Activated naive CD8-positive, alpha-beta T cell treated with anti-CD3 and anti-CD28 coated beads, Interleukin-2, amount 50 U/mL, for 24 hours (primary cell): ENCODE data around the gene PSME1.

ENCODE experiments used
- ATAC-seq: fragments of 150-1000 bp; cut with Tn5 transposase; one replicate; pipeline ENCODE4 v1.10.0; 2021
- DNase-seq: peaks from one replicate; pipeline ENCODE4 v3.0.0; 2021
- H3K27ac Mint-ChIP-seq: one replicate; pipeline ENCODE4 v1.8.0; 2021; ENCODE audit warnings: mild to moderate bottlenecking, mixed read lengths
- H3K27me3 Mint-ChIP-seq: one replicate; pipeline ENCODE4 v1.8.0; 2021; ENCODE audit warnings: mixed read lengths
- H3K36me3 Mint-ChIP-seq: one replicate; pipeline ENCODE4 v1.8.0; 2021; ENCODE audit warnings: low read depth, mixed read lengths
- H3K4me1 Mint-ChIP-seq: one replicate; pipeline ENCODE4 v1.8.0; 2021; ENCODE audit warnings: mixed read lengths
- H3K4me3 Mint-ChIP-seq: one replicate; pipeline ENCODE4 v1.8.0; 2021; ENCODE audit warnings: mild to moderate bottlenecking, moderate library complexity, mixed read lengths
- H3K9me3 Mint-ChIP-seq: one replicate; pipeline ENCODE4 v1.8.0; 2021; ENCODE audit warnings: mixed read lengths

The PSME1 gene

DNA sequence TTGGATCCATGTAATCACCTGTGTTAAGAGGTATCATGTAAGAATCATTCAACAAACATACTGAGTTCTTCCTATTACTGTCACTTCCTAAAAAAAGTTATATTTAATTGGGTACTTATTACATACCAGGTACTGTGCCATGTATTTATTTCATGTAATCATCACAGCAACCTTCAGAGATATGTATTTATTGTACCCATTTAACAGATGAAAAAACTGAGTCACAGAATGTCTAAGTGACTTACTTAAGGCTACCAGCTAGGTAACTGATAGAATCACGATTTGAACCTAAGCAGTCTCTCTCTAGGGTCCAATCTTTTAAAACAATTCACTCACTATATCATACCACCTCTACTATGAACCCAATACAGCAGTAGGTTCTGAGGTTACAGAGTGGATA is 8.5 kb downstream of the PSME1 start:
- Mint-ChIP-seq H3K4me1 (peaks cover 69% of the 10 kb centered on the region), H3K27me3 (peaks cover 2% of the 10 kb centered on the region), H3K36me3 (peaks cover 60% of the 10 kb centered on the region), H3K4me3 (peak overlapping the region; percentile 95), H3K9me3 (no peaks in the 10 kb centered on the region), H3K27ac (peak overlapping the region; percentile 99)
- DNase-seq (no peak), ATAC-seq (no peak)

DNA sequence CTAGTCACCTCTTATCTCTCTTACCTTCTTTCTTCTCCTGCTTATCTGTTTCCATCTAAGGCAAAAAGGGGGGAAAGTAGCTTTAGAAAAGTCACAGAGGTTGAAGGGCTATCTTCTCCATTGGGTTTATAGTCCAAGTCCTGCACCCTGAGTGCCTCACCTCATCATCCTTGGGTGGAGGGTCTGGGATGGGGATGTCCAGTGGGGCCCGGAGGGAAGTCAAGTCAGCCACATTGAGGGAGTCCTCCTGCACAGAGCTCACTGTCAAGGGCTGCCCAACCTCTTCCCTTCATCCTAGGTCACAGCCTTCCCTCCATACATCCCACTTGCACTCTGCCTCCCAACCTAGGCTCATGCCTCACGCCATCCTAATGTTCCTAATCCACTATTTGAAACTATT is 9.2 kb downstream of the PSME1 start:
- H3K4me1 Mint-ChIP-seq, result peaks cover 68% of the 10 kb centered on the region
- peak overlapping the region; percentile 95 for H3K4me3 Mint-ChIP-seq
- no peak for ATAC-seq
- H3K27ac Mint-ChIP-seq, result peak overlapping the region; percentile 99
- no peak for DNase-seq
- peaks cover 2% of the 10 kb centered on the region for H3K27me3 Mint-ChIP-seq
- peaks cover 59% of the 10 kb centered on the region for H3K36me3 Mint-ChIP-seq
- H3K9me3 Mint-ChIP-seq, result no peaks in the 10 kb centered on the region

DNA sequence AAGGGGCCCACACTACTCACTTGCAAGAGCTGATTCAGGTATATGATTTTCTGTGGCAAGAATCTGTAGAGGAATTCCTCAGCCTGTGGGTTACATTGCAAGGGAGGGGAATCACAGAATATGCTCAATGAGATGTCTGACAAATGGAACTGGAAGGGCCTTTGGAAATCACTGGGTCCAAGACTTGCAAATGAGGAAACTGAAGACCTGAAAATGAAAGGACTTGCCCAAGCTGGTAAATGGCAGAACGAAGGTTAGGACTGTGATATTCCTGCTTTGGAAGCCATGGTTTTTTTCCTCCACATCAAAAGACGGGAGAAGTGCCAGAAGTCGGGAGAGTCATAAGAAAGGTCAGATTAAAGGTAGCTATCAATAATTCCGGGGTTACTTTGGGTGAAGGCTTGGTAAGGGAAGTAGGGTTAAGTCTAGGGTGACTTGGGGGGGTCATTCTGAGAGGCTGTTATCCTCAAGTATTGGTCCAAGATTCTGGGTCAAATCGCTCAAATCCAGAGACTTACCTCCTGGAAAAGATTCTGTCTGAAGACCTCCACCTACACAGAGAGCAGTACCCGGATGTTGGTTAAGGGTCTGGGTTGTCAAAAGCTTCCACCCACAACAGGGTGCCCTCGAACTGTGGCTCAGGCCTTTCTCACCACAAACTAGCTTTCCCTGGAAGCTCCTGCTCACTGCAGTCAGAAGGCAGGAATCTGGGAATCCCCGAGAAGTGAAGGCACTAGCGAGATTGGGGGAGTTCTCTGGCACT is 9.9 kb downstream of the PSME1 start:
- ATAC-seq, result no peak
- Mint-ChIP-seq H3K4me3 (peak overlapping the region; percentile 95), H3K4me1 (peaks cover 68% of the 10 kb centered on the region), H3K27me3 (peaks cover 2% of the 10 kb centered on the region), H3K27ac (peak overlapping the region; percentile 99), H3K36me3 (peaks cover 60% of the 10 kb centered on the region), H3K9me3 (no peaks in the 10 kb centered on the region)
- DNase-seq, result no peak

DNA sequence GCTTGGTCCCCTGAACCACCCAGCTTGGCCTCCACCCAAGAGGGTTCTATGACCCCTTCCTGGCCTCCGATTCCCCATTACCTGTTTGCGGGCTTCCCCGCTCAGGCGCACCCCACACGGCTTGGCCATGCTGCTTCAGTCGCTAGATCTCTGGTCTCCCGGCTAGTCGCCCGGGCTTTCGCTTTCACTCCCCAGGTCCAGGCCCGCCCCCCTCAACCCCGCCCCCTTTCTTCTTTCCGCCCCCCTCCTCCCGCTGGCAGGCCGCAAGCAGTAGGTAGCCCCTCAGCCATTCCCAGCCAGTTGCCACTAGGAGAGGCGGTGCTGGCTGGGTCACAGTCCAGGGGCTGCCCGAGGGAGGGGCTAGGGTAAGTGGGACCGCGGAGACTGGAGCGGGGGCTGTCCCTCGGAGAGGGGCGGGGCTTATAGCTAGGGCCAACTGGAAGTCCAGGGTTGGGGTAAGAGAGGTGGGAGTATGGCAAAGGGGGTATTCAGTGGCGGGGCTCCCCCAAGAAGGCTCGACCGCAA is 10.5 kb downstream of the PSME1 start, which contains the start of gene PSME2:
Gene PSME2, minus strand, starts transcription at position 158 of the 525 bp plus-strand sequence. Its CDS starts 29 bp downstream, at position 129.
- DNase-seq (peak; percentile 95), ATAC-seq (peak; percentile 81)
- H3K36me3 Mint-ChIP-seq, result peaks cover 61% of the 10 kb centered on the region
- peak within 1 kb of the TSS; percentile 95 for H3K4me3 Mint-ChIP-seq
- peaks cover under 1% of the 10 kb centered on the region for H3K27me3 Mint-ChIP-seq
- peak within 1 kb of the TSS; percentile 99 for H3K27ac Mint-ChIP-seq
- no peaks in the 10 kb centered on the region for H3K9me3 Mint-ChIP-seq
- H3K4me1 Mint-ChIP-seq, result peaks cover 65% of the 10 kb centered on the region

DNA sequence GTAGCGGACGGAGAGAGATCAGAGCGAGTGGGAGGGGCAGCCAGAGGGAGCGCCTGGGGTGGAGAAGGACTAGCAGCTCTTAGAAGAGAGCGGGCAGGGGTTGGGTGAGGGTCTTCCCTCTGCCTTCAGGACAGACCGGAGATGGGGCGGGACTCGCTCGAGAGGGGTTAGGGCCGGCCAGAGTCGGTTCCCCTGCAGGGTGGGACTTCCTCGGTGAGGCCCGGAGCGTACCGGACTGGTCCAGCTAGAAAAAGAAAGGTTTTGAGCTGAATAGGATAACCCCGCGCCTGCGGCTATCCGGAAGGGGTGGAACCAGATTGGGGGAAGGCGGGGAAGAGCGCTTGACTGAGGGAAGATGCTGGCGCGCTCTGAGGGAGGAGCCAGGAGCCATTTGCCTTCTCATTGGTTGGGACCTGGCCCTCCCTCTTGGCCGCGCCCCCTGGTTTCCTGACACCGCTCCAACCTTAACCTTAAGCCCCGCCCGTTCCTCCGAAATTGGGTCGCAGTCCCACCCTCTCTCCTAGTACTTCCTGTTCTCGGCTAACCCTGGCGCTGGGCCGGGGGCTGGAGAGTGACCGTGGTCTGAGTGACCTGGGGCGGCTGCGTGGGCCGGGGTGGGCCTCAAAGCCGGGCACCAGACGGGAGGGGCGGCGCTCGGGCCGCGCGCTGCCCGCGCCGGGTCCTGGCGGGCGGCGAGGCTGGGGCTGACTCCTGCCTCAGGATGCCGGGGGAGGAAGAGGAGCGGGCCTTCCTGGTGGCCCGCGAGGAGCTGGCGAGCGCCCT is 11.2 kb downstream of the PSME1 start, which contains the start of gene RNF31:
Gene RNF31, plus strand, starts transcription at position 521 of the 783 bp plus-strand sequence. Its CDS starts 201 bp downstream, at position 722.
- DNase-seq (peak; percentile 99), ATAC-seq (peak; percentile 87)
- Mint-ChIP-seq H3K4me3 (peak within 1 kb of the TSS; percentile 95), H3K4me1 (peaks cover 59% of the 10 kb centered on the region), H3K36me3 (peaks cover 61% of the 10 kb centered on the region), H3K27me3 (no peaks in the 10 kb centered on the region), H3K9me3 (no peaks in the 10 kb centered on the region), H3K27ac (peak within 1 kb of the TSS; percentile 99)

DNA sequence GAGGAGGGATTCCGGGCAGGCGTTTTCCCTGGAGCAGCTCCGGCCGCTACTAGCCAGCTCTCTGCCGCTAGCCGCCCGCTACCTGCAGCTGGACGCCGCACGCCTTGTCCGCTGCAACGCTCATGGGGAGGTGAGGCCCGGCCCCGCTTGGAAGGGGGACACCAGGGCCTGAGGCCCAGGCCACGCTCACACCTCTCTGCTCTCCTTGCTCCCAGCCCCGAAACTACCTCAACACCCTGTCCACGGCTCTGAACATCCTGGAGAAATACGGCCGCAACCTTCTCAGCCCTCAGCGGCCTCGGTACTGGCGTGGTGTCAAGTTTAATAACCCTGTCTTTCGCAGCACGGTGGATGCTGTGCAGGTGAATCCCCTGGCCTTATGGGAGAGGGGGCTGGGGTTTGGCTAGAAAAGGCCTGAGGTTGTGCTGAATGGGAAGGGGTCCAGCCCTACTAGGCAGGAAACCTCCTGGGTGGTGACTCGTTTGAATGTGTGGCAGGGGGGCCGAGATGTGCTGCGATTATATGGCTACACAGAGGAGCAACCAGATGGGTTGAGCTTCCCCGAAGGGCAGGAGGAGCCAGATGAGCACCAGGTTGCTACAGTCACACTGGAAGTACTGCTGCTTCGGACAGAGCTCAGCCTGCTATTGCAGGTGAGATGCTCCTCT is 11.9 kb downstream of the PSME1 start:
- DNase-seq (no peak), ATAC-seq (no peak)
- Mint-ChIP-seq H3K27ac (peak overlapping the region; percentile 85), H3K4me1 (peaks cover 55% of the 10 kb centered on the region), H3K4me3 (peak overlapping the region; percentile 95), H3K36me3 (peaks cover 58% of the 10 kb centered on the region), H3K9me3 (no peaks in the 10 kb centered on the region), H3K27me3 (no peaks in the 10 kb centered on the region)

DNA sequence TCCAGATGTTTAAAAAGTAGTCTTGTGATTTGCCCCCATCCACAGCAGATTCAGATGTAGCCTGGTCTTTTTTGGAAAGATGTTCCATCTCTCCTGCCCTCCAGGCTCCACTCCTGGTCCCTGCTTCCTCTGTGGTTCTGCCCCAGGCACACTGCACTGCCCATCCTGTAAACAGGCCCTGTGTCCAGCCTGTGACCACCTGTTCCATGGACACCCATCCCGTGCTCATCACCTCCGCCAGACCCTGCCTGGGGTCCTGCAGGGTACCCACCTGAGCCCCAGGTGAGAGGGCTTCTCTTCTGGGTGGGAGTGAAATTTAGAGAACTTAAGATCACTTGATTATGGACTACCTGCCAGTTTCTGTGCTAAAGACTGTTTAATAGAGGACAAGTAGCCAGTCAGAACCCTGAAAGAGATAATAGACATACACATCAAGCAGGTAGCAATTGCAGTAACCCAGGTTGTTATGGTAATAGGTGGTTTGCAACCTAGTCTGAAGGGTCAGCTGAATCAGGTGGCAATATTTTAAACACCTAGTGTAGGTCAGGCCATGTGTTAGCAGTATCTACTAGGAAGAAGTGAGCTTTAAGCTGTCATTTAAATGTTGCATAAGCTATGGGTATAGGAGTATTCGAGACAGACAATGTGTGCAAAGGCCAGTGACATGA is 13.4 kb downstream of the PSME1 start:
- H3K27me3 Mint-ChIP-seq, result no peaks in the 10 kb centered on the region

DNA sequence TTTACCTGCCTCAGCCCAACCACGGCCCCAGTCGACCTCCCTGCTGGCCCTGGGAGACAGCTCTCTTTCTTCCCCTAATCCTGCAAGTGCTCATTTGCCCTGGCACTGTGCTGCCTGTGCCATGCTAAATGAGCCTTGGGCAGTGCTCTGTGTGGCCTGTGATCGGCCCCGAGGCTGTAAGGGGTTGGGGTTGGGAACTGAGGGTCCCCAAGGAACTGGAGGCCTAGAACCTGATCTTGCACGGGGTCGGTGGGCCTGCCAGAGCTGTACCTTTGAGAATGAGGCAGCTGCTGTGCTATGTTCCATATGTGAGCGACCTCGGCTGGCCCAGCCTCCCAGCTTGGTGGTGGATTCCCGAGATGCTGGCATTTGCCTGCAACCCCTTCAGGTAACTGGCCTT is 14.1 kb downstream of the PSME1 start:
- Mint-ChIP-seq H3K36me3 (peaks cover 43% of the 10 kb centered on the region), H3K9me3 (no peaks in the 10 kb centered on the region), H3K27me3 (no peaks in the 10 kb centered on the region), H3K4me1 (peaks cover 34% of the 10 kb centered on the region), H3K27ac (no peak overlapping the region), H3K4me3 (no peak overlapping the region)
- ATAC-seq, result no peak
- no peak for DNase-seq

More for the DNA sequence above, 13.4 kb downstream of the PSME1 start:
- Mint-ChIP-seq H3K4me3 (peak overlapping the region; percentile 95), H3K27ac (peak overlapping the region; percentile 35), H3K4me1 (peaks cover 41% of the 10 kb centered on the region), H3K36me3 (peaks cover 47% of the 10 kb centered on the region), H3K9me3 (no peaks in the 10 kb centered on the region)
- DNase-seq, result no peak
- no peak for ATAC-seq

DNA sequence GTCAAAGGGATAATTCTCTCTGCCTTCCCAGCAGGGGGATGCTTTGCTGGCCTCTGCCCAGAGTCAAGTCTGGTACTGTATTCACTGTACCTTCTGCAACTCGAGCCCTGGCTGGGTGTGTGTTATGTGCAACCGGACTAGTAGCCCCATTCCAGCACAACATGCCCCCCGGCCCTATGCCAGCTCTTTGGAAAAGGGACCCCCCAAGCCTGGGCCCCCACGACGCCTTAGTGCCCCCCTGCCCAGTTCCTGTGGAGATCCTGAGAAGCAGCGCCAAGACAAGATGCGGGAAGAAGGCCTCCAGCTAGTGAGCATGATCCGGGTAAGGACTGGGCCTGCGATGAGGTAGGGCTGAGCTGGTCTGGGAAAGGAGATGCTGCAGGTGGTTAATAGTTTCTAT is 14.6 kb downstream of the PSME1 start:
- Mint-ChIP-seq H3K4me3 (no peak overlapping the region), H3K36me3 (peaks cover 43% of the 10 kb centered on the region), H3K27ac (no peak overlapping the region), H3K4me1 (peaks cover 29% of the 10 kb centered on the region), H3K9me3 (no peaks in the 10 kb centered on the region), H3K27me3 (no peaks in the 10 kb centered on the region)
- DNase-seq (no peak), ATAC-seq (no peak)

DNA sequence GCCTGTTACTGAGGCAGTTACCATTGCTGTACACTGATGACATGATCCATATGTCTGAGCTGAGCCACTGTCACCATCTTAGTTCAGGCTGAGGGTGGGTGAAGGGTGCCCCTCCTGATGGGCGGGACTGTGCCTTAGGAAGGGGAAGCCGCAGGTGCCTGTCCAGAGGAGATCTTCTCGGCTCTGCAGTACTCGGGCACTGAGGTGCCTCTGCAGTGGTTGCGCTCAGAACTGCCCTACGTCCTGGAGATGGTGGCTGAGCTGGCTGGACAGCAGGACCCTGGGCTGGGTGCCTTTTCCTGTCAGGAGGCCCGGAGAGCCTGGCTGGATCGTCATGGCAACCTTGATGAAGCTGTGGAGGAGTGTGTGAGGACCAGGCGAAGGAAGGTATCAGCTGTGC is 15.0 kb downstream of the PSME1 start:
- Mint-ChIP-seq H3K27ac (no peak overlapping the region), H3K27me3 (no peaks in the 10 kb centered on the region), H3K4me1 (peaks cover 25% of the 10 kb centered on the region), H3K4me3 (no peak overlapping the region), H3K9me3 (no peaks in the 10 kb centered on the region), H3K36me3 (peaks cover 42% of the 10 kb centered on the region)
- DNase-seq (no peak), ATAC-seq (no peak)

DNA sequence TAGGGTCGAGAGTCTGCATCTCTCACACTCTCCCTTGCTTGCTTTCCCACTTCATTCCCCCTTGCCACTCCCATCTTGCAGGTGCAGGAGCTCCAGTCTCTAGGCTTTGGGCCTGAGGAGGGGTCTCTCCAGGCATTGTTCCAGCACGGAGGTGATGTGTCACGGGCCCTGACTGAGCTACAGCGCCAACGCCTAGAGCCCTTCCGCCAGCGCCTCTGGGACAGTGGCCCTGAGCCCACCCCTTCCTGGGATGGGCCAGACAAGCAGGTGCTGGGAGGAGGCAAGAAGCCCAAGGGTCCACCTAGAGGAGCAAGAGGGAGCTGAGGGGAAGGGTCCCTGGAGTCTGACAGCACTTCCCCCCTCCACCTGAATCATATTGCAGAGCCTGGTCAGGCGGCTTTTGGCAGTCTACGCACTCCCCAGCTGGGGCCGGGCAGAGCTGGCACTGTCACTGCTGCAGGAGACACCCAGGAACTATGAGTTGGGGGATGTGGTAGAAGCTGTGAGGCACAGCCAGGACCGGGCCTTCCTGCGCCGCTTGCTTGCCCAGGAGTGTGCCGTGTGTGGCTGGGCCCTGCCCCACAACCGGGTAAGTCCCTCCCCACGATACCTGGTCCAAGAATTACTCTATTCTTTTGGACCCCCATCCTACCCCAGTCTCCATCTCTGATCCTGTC is 15.5 kb downstream of the PSME1 start:
- H3K27me3 Mint-ChIP-seq, result no peaks in the 10 kb centered on the region
- no peak overlapping the region for H3K4me3 Mint-ChIP-seq
- peaks cover 41% of the 10 kb centered on the region for H3K36me3 Mint-ChIP-seq
- ATAC-seq (no peak), DNase-seq (no peak)
- no peak overlapping the region for H3K27ac Mint-ChIP-seq
- no peaks in the 10 kb centered on the region for H3K9me3 Mint-ChIP-seq
- peaks cover 23% of the 10 kb centered on the region for H3K4me1 Mint-ChIP-seq

DNA sequence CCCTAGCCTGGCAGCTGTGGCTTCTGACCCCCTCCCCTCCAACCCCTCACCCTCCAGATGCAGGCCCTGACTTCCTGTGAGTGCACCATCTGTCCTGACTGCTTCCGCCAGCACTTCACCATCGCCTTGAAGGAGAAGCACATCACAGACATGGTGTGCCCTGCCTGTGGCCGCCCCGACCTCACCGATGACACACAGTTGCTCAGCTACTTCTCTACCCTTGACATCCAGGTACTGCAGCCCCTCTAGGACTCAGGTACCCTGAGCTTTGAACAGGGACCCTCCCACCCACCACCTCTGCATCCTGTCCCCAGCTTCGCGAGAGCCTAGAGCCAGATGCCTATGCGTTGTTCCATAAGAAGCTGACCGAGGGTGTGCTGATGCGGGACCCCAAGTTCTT is 19.1 kb downstream of the PSME1 start:
- DNase-seq (no peak), ATAC-seq (no peak)
- no peak overlapping the region for H3K27ac Mint-ChIP-seq
- no peaks in the 10 kb centered on the region for H3K27me3 Mint-ChIP-seq
- no peaks in the 10 kb centered on the region for H3K9me3 Mint-ChIP-seq
- no peak overlapping the region for H3K4me3 Mint-ChIP-seq
- H3K4me1 Mint-ChIP-seq, result peaks cover 5% of the 10 kb centered on the region
- H3K36me3 Mint-ChIP-seq, result peaks cover 45% of the 10 kb centered on the region

DNA sequence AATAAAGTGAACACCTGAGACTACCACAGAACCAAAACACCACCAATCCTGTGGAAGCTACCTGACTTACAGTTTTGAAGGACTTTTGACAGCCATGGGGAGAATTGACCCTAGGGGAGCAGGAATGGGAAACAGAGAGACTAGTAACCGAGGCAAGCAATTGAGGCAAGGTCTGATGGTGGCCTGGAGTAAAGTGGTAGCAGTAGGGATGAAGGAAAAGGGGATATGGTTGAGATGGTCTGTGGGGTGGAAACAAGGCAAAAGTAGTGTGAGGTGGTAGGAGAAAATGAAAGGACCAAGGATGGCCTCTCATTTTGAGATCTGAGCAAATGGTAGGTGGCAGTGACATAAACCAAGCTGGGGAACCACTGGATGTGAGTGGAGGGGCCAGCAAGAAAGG is 20.8 kb downstream of the PSME1 start:
- DNase-seq (no peak), ATAC-seq (no peak)
- peak overlapping the region; percentile 69 for H3K27ac Mint-ChIP-seq
- H3K9me3 Mint-ChIP-seq, result no peaks in the 10 kb centered on the region
- H3K27me3 Mint-ChIP-seq, result peaks cover 2% of the 10 kb centered on the region
- peaks cover 15% of the 10 kb centered on the region for H3K4me1 Mint-ChIP-seq
- H3K36me3 Mint-ChIP-seq, result peaks cover 47% of the 10 kb centered on the region
- no peak overlapping the region for H3K4me3 Mint-ChIP-seq
